HepG2 (cell line): ENCODE results near the gene CHCHD1. TPM values are rescaled to one million over a fixed set of nuclear protein-coding genes. Genes with fewer than 3 reads are reported as not detected.

Experiments
- CEBPG ChIP-seq: IDR thresholded peaks from 2 replicates; pipeline ENCODE4 v1.6.1; 2016
- CHD2 ChIP-seq: IDR thresholded peaks from 2 replicates; pipeline ENCODE4 v1.6.1; 2011; ENCODE audit warnings: low read depth, low read length, improper control_type of control experiment
- E2F1 ChIP-seq: sonication (generic); formaldehyde crosslinking; IDR thresholded peaks from 2 replicates; pipeline ENCODE4 v1.5.0; 2020; ENCODE audit warnings: missing genetic modification reagents
- HIVEP1 ChIP-seq: sonication (generic); formaldehyde crosslinking; IDR thresholded peaks from 2 replicates; pipeline ENCODE4 v1.4.0; 2020; ENCODE audit warnings: mild to moderate bottlenecking, missing genetic modification reagents
- JUNB ChIP-seq: sonication (generic); formaldehyde crosslinking; IDR thresholded peaks from 2 replicates; pipeline ENCODE4 v1.8.0; 2022; ENCODE audit warnings: missing genetic modification reagents, mild to moderate bottlenecking, borderline replicate concordance
- NFE2L1 ChIP-seq: sonication (generic); formaldehyde crosslinking; IDR thresholded peaks from 2 replicates; pipeline ENCODE4 v1.4.0; 2020; ENCODE audit warnings: missing genetic modification reagents, mild to moderate bottlenecking, borderline replicate concordance
- RNF2 ChIP-seq: fragments of 450-650 bp; conservative IDR thresholded peaks from 2 replicates; pipeline ENCODE4 v1.6.1; 2016; ENCODE audit warnings: low read depth
- TBX3 ChIP-seq: fragments of 450-650 bp; IDR thresholded peaks from 2 replicates; pipeline ENCODE4 v1.6.1; 2017; ENCODE audit warnings: antibody characterized with exemption, mild to moderate bottlenecking, inconsistent platforms, borderline replicate concordance
- ZBTB42 ChIP-seq: sonication (generic); formaldehyde crosslinking; IDR thresholded peaks from 2 replicates; pipeline ENCODE4 v1.5.0; 2020; ENCODE audit warnings: mild to moderate bottlenecking, missing genetic modification reagents
- ZEB1 ChIP-seq: IDR thresholded peaks from 2 replicates; pipeline ENCODE4 v1.6.1; 2012; ENCODE audit warnings: mild to moderate bottlenecking, low read depth, inconsistent platforms; ENCODE audit not compliant: insufficient replicate concordance
- ZMYM2 ChIP-seq: sonication (generic); formaldehyde crosslinking; IDR thresholded peaks from 2 replicates; pipeline ENCODE4 v1.8.0; 2022; ENCODE audit warnings: mild to moderate bottlenecking, missing genetic modification reagents
- ZNF121 ChIP-seq: sonication (generic); formaldehyde crosslinking; IDR thresholded peaks from 2 replicates; pipeline ENCODE4 v1.5.0; 2020; ENCODE audit warnings: mild to moderate bottlenecking, missing genetic modification reagents
- ZNF230 ChIP-seq: sonication (generic); formaldehyde crosslinking; IDR thresholded peaks from 2 replicates; pipeline ENCODE4 v1.4.0; 2020; ENCODE audit warnings: mild to moderate bottlenecking, missing genetic modification reagents
- ZNF382 ChIP-seq: sonication (generic); formaldehyde crosslinking; IDR thresholded peaks from 2 replicates; pipeline ENCODE4 v1.5.0; 2020; ENCODE audit warnings: missing genetic modification reagents, mild to moderate bottlenecking, borderline replicate concordance
- ZNF761 ChIP-seq: sonication (generic); formaldehyde crosslinking; conservative IDR thresholded peaks from 2 replicates; pipeline ENCODE4 v1.4.0; 2020; ENCODE audit warnings: mild to moderate bottlenecking, missing genetic modification reagents
- ZNF780A ChIP-seq: sonication (generic); formaldehyde crosslinking; IDR thresholded peaks from 2 replicates; pipeline ENCODE4 v1.8.0; 2022; ENCODE audit warnings: mild to moderate bottlenecking, missing genetic modification reagents, moderate library complexity
- ZNF839 ChIP-seq: sonication (generic); formaldehyde crosslinking; IDR thresholded peaks from 2 replicates; pipeline ENCODE4 v1.4.0; 2020; ENCODE audit warnings: missing genetic modification reagents, mild to moderate bottlenecking, borderline replicate concordance
- ZNF891 ChIP-seq: sonication (generic); formaldehyde crosslinking; IDR thresholded peaks from 2 replicates; pipeline ENCODE4 v1.5.0; 2020; ENCODE audit warnings: mild to moderate bottlenecking, missing genetic modification reagents
- polyA plus RNA-seq, 8 experiments: library from polyadenylated mRNA; depleted of rRNA in 3 of 8; stranded (reverse) in 7 of 8; unstranded in 1 of 8; fragments of >200 nt; fragmentation: Illumina TruSeq in 4 of 8; extraction: Trizol in 4 of 8; gene quantifications; 2 replicates each; pipeline versions ENCODE4 v1.2.1 to v1.2.3, GENCODE V29; 2011 to 2016; ENCODE audit warnings: low read depth in 4 of 8, missing spikeins in 1 of 8, mixed read lengths in 1 of 8; ENCODE audit not compliant: insufficient read depth in 1 of 8
- total RNA-seq, 5 experiments: library from RNA; depleted of rRNA; stranded (reverse); fragments of >200 nt; fragmentation: Illumina TruSeq; extraction: Trizol; gene quantifications; 2 replicates each; pipeline ENCODE4 v1.2.3, GENCODE V29; 2016; ENCODE audit warnings: low read depth in 1 of 5
- TF ChIP-seq, protein P1 (sequence below): sonication (generic); formaldehyde crosslinking; IDR thresholded peaks from 2 replicates; pipeline ENCODE4 v1.5.0; 2020; ENCODE audit warnings: mild to moderate bottlenecking, missing genetic modification reagents, borderline replicate concordance
- TF ChIP-seq, protein P2 (sequence below): sonication (generic); formaldehyde crosslinking; IDR thresholded peaks from 2 replicates; pipeline ENCODE4 v1.4.0; 2020; ENCODE audit warnings: missing genetic modification reagents
- TF ChIP-seq, protein P3 (sequence below): sonication (generic); formaldehyde crosslinking; conservative IDR thresholded peaks from 2 replicates; pipeline ENCODE4 v1.8.1; 2023; ENCODE audit warnings: missing genetic modification reagents

Gene CHCHD1
- total and polyA plus RNA-seq, 2 of the 13 experiments (the other 11 are each of a cell fraction or from before 2014, with no cell fraction given) = 36.9 to 71.2 TPM

GRCh38 chr10:73772281-73773151 is 9.3 kb upstream of the CHCHD1 start (continued):
- TF ChIP-seq, protein P1, sequence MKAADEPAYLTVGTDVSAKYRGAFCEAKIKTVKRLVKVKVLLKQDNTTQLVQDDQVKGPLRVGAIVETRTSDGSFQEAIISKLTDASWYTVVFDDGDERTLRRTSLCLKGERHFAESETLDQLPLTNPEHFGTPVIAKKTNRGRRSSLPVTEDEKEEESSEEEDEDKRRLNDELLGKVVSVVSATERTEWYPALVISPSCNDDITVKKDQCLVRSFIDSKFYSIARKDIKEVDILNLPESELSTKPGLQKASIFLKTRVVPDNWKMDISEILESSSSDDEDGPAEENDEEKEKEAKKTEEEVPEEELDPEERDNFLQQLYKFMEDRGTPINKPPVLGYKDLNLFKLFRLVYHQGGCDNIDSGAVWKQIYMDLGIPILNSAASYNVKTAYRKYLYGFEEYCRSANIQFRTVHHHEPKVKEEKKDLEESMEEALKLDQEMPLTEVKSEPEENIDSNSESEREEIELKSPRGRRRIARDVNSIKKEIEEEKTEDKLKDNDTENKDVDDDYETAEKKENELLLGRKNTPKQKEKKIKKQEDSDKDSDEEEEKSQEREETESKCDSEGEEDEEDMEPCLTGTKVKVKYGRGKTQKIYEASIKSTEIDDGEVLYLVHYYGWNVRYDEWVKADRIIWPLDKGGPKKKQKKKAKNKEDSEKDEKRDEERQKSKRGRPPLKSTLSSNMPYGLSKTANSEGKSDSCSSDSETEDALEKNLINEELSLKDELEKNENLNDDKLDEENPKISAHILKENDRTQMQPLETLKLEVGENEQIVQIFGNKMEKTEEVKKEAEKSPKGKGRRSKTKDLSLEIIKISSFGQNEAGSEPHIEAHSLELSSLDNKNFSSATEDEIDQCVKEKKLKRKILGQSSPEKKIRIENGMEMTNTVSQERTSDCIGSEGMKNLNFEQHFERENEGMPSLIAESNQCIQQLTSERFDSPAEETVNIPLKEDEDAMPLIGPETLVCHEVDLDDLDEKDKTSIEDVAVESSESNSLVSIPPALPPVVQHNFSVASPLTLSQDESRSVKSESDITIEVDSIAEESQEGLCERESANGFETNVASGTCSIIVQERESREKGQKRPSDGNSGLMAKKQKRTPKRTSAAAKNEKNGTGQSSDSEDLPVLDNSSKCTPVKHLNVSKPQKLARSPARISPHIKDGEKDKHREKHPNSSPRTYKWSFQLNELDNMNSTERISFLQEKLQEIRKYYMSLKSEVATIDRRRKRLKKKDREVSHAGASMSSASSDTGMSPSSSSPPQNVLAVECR = peak; percentile 84; the same call in 1 of the 2 replicates
- TF ChIP-seq ZNF382 (CRISPR knock-in tag) = no peak
- no peak for TF ChIP-seq NFE2L1
- TF ChIP-seq, protein P2, sequence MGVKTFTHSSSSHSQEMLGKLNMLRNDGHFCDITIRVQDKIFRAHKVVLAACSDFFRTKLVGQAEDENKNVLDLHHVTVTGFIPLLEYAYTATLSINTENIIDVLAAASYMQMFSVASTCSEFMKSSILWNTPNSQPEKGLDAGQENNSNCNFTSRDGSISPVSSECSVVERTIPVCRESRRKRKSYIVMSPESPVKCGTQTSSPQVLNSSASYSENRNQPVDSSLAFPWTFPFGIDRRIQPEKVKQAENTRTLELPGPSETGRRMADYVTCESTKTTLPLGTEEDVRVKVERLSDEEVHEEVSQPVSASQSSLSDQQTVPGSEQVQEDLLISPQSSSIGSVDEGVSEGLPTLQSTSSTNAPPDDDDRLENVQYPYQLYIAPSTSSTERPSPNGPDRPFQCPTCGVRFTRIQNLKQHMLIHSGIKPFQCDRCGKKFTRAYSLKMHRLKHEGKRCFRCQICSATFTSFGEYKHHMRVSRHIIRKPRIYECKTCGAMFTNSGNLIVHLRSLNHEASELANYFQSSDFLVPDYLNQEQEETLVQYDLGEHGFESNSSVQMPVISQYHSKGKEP = no peak
- no peak for TF ChIP-seq E2F1 (CRISPR knock-in tag)
- TF ChIP-seq ZNF839 (CRISPR knock-in tag) = no peak
- 0 out of 2 replicates have a peak, but pooled peaks have one; percentile 23 for TF ChIP-seq CEBPG (CRISPR knock-in tag)
- TF ChIP-seq, protein P3, sequence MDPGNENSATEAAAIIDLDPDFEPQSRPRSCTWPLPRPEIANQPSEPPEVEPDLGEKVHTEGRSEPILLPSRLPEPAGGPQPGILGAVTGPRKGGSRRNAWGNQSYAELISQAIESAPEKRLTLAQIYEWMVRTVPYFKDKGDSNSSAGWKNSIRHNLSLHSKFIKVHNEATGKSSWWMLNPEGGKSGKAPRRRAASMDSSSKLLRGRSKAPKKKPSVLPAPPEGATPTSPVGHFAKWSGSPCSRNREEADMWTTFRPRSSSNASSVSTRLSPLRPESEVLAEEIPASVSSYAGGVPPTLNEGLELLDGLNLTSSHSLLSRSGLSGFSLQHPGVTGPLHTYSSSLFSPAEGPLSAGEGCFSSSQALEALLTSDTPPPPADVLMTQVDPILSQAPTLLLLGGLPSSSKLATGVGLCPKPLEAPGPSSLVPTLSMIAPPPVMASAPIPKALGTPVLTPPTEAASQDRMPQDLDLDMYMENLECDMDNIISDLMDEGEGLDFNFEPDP (CRISPR knock-in tag) = 0 out of 2 replicates have a peak, but pooled peaks have one; percentile 60
- TF ChIP-seq ZNF230 (CRISPR knock-in tag) = peak; percentile 9; the same call in 1 of the 2 replicates
- no peak for TF ChIP-seq ZNF121 (CRISPR knock-in tag)
- TF ChIP-seq JUNB (CRISPR knock-in tag) = no peak
- TF ChIP-seq CHD2 = no peak
- TF ChIP-seq ZEB1 = peak; percentile 66
- TF ChIP-seq ZNF891 (CRISPR knock-in tag) = peak; percentile 62
- no peak for TF ChIP-seq ZNF780A (CRISPR knock-in tag)
- TF ChIP-seq ZBTB42 = 0 out of 2 replicates have a peak, but pooled peaks have one; percentile 16
- no peak for TF ChIP-seq ZMYM2 (CRISPR knock-in tag)
- TF ChIP-seq HIVEP1 = no peak; the same call in 1 of the 2 replicates
- no peak for TF ChIP-seq RNF2
- no peak for TF ChIP-seq TBX3
- TF ChIP-seq ZNF761 (CRISPR knock-in tag) = no peak
